GM12878 (cell line): ENCODE results near the gene TET2. TPM values are rescaled to one million over a fixed set of nuclear protein-coding genes. Genes with fewer than 3 reads are reported as not detected.

ENCODE experiments used
- ATF7 ChIP-seq: fragments of 450-650 bp; IDR thresholded peaks from 2 replicates; pipeline ENCODE4 v1.6.1; 2016; ENCODE audit warnings: low read depth, mild to moderate bottlenecking
- BHLHE40 ChIP-seq, 2 experiments: fragments of 450-650 bp in 1 of 2; IDR thresholded peaks; 2 replicates each; pipeline ENCODE4 v1.6.1; 2011 to 2017; ENCODE audit warnings: low read depth in 2 of 2, borderline replicate concordance in 1 of 2, improper control_type of control experiment in 1 of 2, low read length in 1 of 2, mild to moderate bottlenecking in 1 of 2
- CBFB ChIP-seq: IDR thresholded peaks from 2 replicates; pipeline ENCODE4 v1.6.1; 2016; ENCODE audit warnings: antibody characterized with exemption, low read depth
- EED ChIP-seq: sonication (generic); IDR thresholded peaks from 2 replicates; pipeline ENCODE4 v1.6.1; 2016; ENCODE audit warnings: antibody characterized with exemption, low read depth
- KLF5 ChIP-seq: fragments of 450-650 bp; IDR thresholded peaks from 2 replicates; pipeline ENCODE4 v1.6.1; 2014; ENCODE audit warnings: mild to moderate bottlenecking; ENCODE audit not compliant: partially characterized antibody
- NRF1 ChIP-seq: conservative IDR thresholded peaks from 2 replicates; pipeline ENCODE4 v1.6.1; 2011; ENCODE audit warnings: mild to moderate bottlenecking, low read depth, low read length, improper control_type of control experiment
- PAX8 ChIP-seq: fragments of 450-650 bp; IDR thresholded peaks from 2 replicates; pipeline ENCODE4 v1.6.1; 2017; ENCODE audit warnings: mild to moderate bottlenecking, moderate library complexity
- POLR2AphosphoS5 ChIP-seq: IDR thresholded peaks from 2 replicates; pipeline ENCODE4 v1.6.1; 2011; ENCODE audit warnings: mild to moderate bottlenecking, low read length, inconsistent platforms
- RAD21 ChIP-seq: IDR thresholded peaks from 2 replicates; pipeline ENCODE4 v1.6.1; 2011; ENCODE audit warnings: mild to moderate bottlenecking, low read depth, low read length, moderate library complexity; ENCODE audit not compliant: insufficient read depth
- RFX5 ChIP-seq: IDR thresholded peaks from 2 replicates; pipeline ENCODE4 v1.6.1; 2011; ENCODE audit warnings: low read depth, low read length, improper control_type of control experiment
- SREBF1 ChIP-seq: IDR thresholded peaks from 2 replicates; pipeline ENCODE4 v1.6.1; 2012; ENCODE audit warnings: mild to moderate bottlenecking, low read length
- TCF3 ChIP-seq: IDR thresholded peaks from 2 replicates; pipeline ENCODE4 v1.6.1; 2012; ENCODE audit warnings: low read depth, mild to moderate bottlenecking, low read length, borderline replicate concordance; ENCODE audit not compliant: insufficient read depth
- YY1 ChIP-seq: IDR thresholded peaks from 2 replicates; pipeline ENCODE4 v1.6.1; 2011; ENCODE audit warnings: low read depth, mild to moderate bottlenecking, low read length
- ZBED1 ChIP-seq: IDR thresholded peaks from 2 replicates; pipeline ENCODE4 v1.6.1; 2016; ENCODE audit warnings: borderline replicate concordance
- ZBTB33 ChIP-seq: fragments of 450-650 bp; IDR thresholded peaks from 2 replicates; pipeline ENCODE4 v1.6.1; 2017; ENCODE audit warnings: mild to moderate bottlenecking
- polyA plus RNA-seq, 11 experiments: library from polyadenylated mRNA; depleted of rRNA in 4 of 11; unstranded in 6 of 11; stranded (reverse) in 5 of 11; fragments of >200 nt; fragmentation: Nextera tagmentation in 4 of 11; fragmentation: Illumina TruSeq in 1 of 11; extraction: Ambion mirVana in 4 of 11; extraction: Trizol in 1 of 11; gene quantifications; 1 replicate in 1 of 11; 2 replicates in 10 of 11; pipeline versions ENCODE4 v1.2.1 to v1.2.3, GENCODE V29; 2011 to 2016; ENCODE audit warnings: inconsistent platforms in 2 of 11, missing spikeins in 2 of 11, low read depth in 1 of 11
- total RNA-seq, 4 experiments: library from RNA; depleted of rRNA in 3 of 4; stranded (reverse); fragments of >200 nt in 3 of 4; fragmentation: Illumina TruSeq in 1 of 4; extraction: Trizol in 1 of 4; gene quantifications; 2 replicates each; pipeline versions ENCODE4 v1.2.1 to v1.2.3, GENCODE V29; 2013 to 2021
- TF ChIP-seq, protein P1 (sequence below): fragments of 450-650 bp; IDR thresholded peaks from 2 replicates; pipeline ENCODE4 v1.6.1; 2018; ENCODE audit warnings: borderline replicate concordance, mild to moderate bottlenecking; ENCODE audit not compliant: partially characterized antibody
- TF ChIP-seq, protein P2 (sequence below): fragments of 450-650 bp; IDR thresholded peaks from 2 replicates; pipeline ENCODE4 v1.6.1; 2016; ENCODE audit warnings: mild to moderate bottlenecking

TET2 gene
- total and polyA plus RNA-seq, 10 of the 15 experiments (the other 5 are each of a cell fraction or from before 2014, with no cell fraction given) = 3.7 to 49.0 (median 27.5) TPM

DNA sequence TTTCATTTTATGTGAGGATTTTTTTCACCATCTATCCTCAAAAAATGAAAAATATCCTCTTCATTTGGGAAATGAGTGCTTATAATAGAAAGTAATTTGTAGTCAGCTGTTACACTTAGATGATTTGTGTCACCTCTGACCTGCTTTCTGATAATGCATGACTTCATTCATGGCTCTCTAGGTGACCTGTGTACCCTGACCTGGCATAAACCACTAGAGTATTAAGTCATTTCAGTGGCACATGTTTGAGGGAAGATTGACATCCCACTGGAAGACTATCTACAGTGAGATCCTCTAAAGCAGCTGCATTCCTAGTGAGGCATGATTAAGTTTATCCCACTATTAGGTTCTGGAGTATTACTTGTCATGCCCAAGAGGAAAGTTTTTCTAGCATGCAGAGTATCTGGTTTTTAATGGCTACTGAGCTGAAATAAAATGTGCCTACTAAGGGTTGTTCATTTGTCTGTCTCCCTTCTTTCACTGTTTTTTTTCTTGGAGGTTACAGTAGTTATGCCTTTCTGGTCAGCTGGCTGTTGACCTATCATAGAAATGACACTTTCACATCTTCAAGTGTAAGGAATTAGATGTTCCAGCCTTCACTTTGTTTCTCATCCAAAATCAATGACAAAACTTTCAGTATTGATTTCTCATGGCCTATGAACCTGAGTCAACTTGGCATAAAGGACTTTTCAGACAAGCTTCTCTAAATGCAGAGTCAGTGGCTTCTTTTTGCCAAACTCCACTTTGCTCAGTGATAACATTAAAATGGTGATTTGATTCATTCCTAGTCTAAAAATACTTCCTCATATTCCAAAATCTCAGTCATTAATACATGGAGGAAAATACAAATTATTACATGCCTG, 33.1 kb downstream of the TET2 start (continued):
- TF ChIP-seq, protein P1, sequence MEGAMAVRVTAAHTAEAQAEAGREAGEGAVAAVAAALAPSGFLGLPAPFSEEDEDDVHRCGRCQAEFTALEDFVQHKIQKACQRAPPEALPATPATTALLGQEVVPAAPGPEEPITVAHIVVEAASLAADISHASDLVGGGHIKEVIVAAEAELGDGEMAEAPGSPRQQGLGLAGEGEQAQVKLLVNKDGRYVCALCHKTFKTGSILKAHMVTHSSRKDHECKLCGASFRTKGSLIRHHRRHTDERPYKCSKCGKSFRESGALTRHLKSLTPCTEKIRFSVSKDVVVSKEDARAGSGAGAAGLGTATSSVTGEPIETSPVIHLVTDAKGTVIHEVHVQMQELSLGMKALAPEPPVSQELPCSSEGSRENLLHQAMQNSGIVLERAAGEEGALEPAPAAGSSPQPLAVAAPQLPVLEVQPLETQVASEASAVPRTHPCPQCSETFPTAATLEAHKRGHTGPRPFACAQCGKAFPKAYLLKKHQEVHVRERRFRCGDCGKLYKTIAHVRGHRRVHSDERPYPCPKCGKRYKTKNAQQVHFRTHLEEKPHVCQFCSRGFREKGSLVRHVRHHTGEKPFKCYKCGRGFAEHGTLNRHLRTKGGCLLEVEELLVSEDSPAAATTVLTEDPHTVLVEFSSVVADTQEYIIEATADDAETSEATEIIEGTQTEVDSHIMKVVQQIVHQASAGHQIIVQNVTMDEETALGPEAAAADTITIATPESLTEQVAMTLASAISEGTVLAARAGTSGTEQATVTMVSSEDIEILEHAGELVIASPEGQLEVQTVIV = no peak
- no peak for TF ChIP-seq TCF3
- no peak for TF ChIP-seq YY1
- TF ChIP-seq ZBTB33 = no peak
- no peak for TF ChIP-seq RAD21
- no peak for TF ChIP-seq RFX5
- TF ChIP-seq PAX8 = no peak
- no peak for TF ChIP-seq NRF1
- TF ChIP-seq SREBF1 = no peak
- no peak for TF ChIP-seq ZBED1
- TF ChIP-seq KLF5 = no peak
- TF ChIP-seq EED = no peak
- 0 out of 2 replicates have a peak, but pooled peaks have one; percentile 39 for TF ChIP-seq ATF7
- TF ChIP-seq POLR2AphosphoS5 = no peak
- TF ChIP-seq CBFB = no peak
- TF ChIP-seq BHLHE40 (IDR thresholded peaks at IDR 0.05; ENCODE audit: borderline replicate concordance in 1 of 2, low read depth in 2 of 2, low read length in 1 of 2) = peak in 1 of 2 experiments; percentile 11; a peak in 1 of 4 replicates
- TF ChIP-seq, protein P2, sequence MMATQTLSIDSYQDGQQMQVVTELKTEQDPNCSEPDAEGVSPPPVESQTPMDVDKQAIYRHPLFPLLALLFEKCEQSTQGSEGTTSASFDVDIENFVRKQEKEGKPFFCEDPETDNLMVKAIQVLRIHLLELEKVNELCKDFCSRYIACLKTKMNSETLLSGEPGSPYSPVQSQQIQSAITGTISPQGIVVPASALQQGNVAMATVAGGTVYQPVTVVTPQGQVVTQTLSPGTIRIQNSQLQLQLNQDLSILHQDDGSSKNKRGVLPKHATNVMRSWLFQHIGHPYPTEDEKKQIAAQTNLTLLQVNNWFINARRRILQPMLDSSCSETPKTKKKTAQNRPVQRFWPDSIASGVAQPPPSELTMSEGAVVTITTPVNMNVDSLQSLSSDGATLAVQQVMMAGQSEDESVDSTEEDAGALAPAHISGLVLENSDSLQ = 0 out of 2 replicates have a peak, but pooled peaks have one; percentile 23
